ENCODE data around the gene SEPTIN1. TPM values are rescaled to one million over a fixed set of nuclear protein-coding genes. Genes with fewer than 3 reads are reported as not detected.
A peak's percentile ranks its signal among the peaks of the same experiment; 100 is the strongest.

Gene SEPTIN1
- total and polyA plus RNA-seq, 5 experiments from 2014 or later, result 178 to 249 (median 222) TPM

DNA sequence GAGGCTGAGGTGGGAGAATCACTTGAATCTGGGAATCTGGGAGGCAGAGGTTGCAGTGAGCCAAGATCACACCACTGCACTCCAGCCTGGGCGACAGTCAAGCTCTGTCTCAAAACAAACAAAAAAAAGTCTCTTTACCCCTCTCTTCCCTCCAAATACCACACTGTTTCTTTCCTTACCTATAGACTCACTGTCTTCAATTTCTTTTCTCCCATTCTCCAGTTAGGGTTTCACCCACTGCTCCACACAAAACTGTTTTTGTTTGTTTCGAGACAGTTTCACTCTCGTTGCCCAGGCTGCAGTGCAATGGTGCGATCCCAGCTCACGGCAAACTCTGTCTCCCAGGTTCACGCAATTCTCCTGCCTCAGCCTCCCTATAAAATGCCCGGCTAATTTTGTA is 21.2 kb downstream of the SEPTIN1 start:
- peaks cover 10 to 22% (median 16%) of the 10 kb centered on the region in 4 donors for H3K4me1 Mint-ChIP-seq
- H3K36me3 Mint-ChIP-seq, result peaks cover 0 to 58% (median 6%) of the 10 kb centered on the region in 3 donors
- no peak for DNase-seq
- ATAC-seq, result no peak
- H3K4me3 Mint-ChIP-seq, result no peak overlapping the region
- POLR2A ChIA-PET, result no interaction called here
- no peaks in the 10 kb centered on the region for H3K27me3 Mint-ChIP-seq
- peak overlapping the region in 4 of 10 donors; percentile 3 to 75 (median 58) for H3K27ac Mint-ChIP-seq
- H3K9me3 Mint-ChIP-seq, result no peaks in the 10 kb centered on the region

DNA sequence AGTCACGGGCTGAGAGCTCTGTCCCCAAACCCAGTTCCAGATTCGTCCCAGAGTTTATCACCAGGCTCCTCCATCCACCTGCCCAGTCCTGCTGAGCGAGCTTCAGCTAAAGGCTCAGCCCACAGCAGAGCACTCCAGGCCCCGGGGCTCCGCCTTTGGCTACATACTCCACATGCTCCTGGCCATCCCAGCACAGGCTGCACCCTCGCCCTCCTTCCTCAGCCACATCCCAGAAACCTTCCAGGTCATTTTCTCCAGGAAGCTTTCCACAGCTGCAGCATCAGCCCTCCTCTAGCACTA is 22.5 kb downstream of the SEPTIN1 start:
- Mint-ChIP-seq H3K4me1 (peaks cover 11 to 25% (median 19%) of the 10 kb centered on the region in 4 donors), H3K9me3 (no peaks in the 10 kb centered on the region), H3K27ac (peak overlapping the region in 3 of 10 donors; percentile 37 to 81 (median 67)), H3K27me3 (no peaks in the 10 kb centered on the region), H3K36me3 (peaks cover 0 to 46% (median 6%) of the 10 kb centered on the region in 3 donors), H3K4me3 (no peak overlapping the region)
- POLR2A ChIA-PET, result interaction anchor here (1.4 kb wide), 1 partner anchor 18 kb away, joined by 5 read pairs; no protein-coding TSS in a partner anchor
- ATAC-seq, result no peak
- no peak for DNase-seq

DNA sequence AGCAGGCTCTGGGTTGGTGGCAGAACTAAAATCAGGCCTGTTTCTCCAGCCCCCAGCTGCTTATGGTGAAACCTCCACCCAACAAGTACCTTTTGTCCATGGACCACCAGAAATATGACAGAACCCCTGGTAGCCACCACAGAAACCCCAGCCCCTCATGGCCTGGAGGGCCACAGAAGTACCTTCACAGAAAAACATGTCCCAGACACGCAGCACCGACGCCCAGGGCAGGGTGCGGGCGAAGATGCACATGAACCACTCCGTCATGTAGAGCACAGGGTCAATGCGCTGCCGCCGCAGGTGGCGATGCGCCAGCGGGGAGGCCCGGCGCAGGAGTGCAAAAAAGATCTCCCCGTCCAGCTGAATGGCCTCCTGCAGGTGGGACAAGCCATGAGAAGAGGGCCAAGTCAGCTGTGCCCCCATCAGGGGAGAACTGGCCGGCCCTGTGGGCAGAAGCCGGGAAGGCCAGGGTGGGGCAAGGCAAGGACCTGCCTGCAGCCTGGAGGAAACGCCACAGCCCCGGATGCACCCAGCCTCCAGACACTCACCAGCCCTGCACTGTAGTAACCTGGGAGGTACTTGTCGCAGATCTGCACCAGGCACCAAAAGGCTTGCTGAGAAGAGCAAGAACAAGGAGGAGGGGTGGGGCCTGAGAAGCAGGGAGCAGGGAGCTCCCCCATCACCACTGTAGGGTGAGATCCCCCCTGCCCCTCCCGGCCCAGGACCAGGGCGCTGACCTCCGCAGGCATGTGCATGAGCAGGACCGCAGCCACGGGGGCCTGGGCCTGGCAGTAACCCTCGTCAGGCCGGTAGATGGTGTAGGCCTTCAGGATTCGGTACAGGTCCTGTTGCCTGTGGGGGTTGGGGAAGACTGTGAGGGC is 23.1 kb downstream of the SEPTIN1 start:
- no peak overlapping the region for H3K27ac Mint-ChIP-seq
- DNase-seq (no peak), ATAC-seq (no peak)
- peaks cover 14 to 28% (median 23%) of the 10 kb centered on the region in 4 donors for H3K4me1 Mint-ChIP-seq
- H3K9me3 Mint-ChIP-seq, result no peaks in the 10 kb centered on the region
- H3K4me3 Mint-ChIP-seq, result no peak overlapping the region
- H3K36me3 Mint-ChIP-seq, result peaks cover 0 to 42% (median 6%) of the 10 kb centered on the region in 3 donors
- POLR2A ChIA-PET, result interaction anchor here (0.6 to 1.4 kb wide), 2 partner anchors 19 kb away, joined by 3 to 5 read pairs; no protein-coding TSS in a partner anchor
- no peaks in the 10 kb centered on the region for H3K27me3 Mint-ChIP-seq

DNA sequence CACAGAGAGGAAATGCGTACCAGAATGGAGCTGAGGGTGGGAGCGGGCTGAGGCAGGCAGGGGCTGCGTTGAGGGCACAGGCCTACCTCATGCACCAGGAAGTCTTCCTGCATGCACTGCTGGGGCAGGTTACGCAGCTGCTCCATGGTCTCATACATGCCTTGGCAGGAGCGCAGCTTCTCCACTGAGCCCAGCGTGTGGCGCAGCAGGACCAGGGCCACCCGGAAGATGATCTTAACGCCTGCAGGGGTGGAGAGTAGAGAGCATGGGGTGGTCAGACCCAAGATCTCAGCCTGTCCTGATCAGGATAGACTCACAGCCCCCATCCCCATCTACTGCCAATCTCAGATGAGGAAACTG is 23.8 kb downstream of the SEPTIN1 start:
- Mint-ChIP-seq H3K27ac (peak overlapping the region in 1 of 10 donors; percentile 3), H3K4me1 (peaks cover 21 to 30% (median 28%) of the 10 kb centered on the region in 4 donors), H3K4me3 (no peak overlapping the region), H3K9me3 (no peaks in the 10 kb centered on the region), H3K27me3 (no peaks in the 10 kb centered on the region), H3K36me3 (peaks cover 0 to 40% (median 6%) of the 10 kb centered on the region in 3 donors)
- POLR2A ChIA-PET, result interaction anchor here (0.5 to 0.6 kb wide), 2 partner anchors 19 to 250 kb away, joined by 3 to 4 read pairs; no protein-coding TSS in a partner anchor
- ATAC-seq (no peak), DNase-seq (peak in 1 of 10 donors; percentile 24)

DNA sequence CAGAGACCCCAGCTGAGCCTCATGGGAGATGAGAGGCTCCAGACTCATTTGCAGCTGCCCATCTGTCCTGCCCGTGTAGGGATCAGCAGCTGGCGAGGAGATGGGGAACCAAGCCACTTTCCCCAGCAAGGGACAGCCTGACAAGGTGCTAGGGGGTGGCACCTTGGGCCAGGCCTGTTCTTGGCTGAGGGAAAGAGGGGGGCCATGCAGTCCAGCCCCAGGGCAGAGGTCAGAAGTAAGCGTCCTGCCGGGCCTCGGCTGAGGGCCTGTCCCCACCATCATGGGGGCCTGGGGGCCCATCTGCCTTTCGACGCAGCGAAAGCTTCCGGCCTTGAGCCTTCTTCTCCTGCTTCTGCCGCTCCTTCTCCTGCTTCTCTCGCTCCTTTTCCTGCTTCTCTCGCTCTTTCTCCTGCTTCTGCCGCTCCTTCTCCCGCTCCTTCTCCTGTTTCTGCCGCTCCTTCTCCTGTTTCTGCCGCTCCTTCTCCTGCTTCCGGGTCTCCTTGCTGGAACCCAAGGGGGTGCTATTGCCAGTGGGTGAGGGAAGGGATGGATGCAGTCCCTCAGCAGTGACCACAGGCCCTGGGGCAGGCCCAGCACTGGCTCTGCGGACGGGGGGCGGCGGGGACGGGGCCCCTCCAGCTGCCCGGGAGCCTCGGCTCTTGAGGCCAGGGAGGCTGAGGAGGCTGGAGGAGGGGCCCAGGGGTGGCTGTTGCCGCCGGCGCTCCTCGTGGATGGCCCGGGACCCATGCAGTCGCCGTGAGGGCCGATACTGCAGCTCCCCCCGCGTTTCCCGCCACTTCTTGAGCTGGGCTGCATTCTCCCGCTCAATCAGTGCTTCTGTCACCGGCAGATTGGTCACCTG is 24.4 kb downstream of the SEPTIN1 start:
- no peak overlapping the region for H3K4me3 Mint-ChIP-seq
- peak overlapping the region in 2 of 10 donors; percentile 29 to 71 for H3K27ac Mint-ChIP-seq

DNA sequence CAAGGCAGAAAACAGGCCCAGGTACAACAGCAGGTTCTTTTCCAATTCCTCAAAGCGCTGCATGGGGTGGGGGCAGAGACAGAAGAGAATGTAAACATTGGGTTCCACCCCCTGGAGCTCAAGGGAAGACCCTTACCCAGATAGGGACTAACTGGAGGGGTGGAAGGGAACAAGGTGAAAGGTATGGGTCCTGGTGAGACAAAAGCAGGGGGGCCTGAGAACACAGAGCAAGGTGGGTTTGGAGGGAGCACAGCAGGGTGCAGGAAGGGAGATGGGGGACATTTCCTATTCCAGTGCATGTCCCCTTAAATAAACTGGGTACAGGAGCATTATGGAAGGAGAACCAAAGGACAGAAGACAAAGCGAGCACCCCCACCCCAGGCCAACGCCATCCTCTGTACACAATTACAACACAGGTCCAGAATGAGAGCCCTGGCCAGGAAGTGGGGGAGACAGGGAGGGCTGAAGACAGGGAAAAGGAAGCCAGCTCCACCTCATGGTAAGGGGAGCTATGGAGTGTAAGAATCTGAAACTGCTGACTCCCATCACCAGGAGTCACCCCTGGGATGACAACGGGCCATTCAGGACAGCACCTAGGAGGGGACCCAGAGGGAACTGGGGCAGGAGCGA is 25.2 kb downstream of the SEPTIN1 start:
- peaks cover 0 to 42% (median 3%) of the 10 kb centered on the region in 3 donors for H3K36me3 Mint-ChIP-seq
- peak overlapping the region in 2 of 10 donors; percentile 15 to 41 for H3K4me3 Mint-ChIP-seq

More for the DNA sequence above, 24.4 kb downstream of the SEPTIN1 start:
- Mint-ChIP-seq H3K27me3 (no peaks in the 10 kb centered on the region), H3K9me3 (no peaks in the 10 kb centered on the region), H3K4me1 (peaks cover 25 to 35% (median 28%) of the 10 kb centered on the region in 4 donors), H3K36me3 (peaks cover 0 to 40% (median 3%) of the 10 kb centered on the region in 3 donors)
- ATAC-seq, result no peak
- DNase-seq, result no peak
- POLR2A ChIA-PET, result interaction anchor here (0.5 kb wide), 1 partner anchor 250 kb away, joined by 4 read pairs; no protein-coding TSS in a partner anchor

DNA sequence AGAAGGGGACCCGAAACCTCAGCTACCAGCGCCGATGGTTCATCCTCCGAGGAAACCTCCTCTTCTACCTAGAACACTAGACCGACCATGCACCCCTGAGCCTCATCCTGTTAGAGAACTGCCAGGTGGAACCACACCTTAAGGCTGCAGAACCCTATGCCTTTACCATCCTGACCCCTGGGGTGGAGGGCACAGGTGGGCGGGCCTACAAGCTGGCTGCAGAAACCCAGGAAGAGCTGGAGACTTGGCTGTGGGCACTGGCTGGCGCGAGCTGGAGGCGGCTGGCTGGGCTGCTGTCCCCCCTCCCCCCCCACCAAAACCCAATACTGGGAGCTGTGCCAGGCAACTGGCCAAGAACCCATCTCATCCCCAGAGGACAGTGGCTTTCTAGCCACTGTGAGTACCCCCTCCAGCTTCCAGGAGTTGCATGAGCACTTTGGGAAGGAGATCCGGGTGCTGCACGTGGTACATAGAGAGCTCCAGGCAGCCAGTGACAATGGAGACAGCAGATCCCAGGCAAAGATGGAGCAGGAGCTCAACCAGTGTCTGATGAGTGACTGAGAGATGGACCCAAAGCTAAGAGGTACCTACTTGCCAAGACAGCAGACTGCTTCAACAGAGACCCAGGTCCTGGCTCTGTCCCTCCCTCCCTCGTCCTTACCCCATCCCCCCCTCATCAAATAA is 25.8 kb downstream of the SEPTIN1 start:
- Mint-ChIP-seq H3K27me3 (no peaks in the 10 kb centered on the region), H3K4me1 (peaks cover 24 to 45% (median 32%) of the 10 kb centered on the region in 4 donors), H3K27ac (peak overlapping the region in 9 of 10 donors; percentile 35 to 99 (median 98)), H3K4me3 (peak overlapping the region; percentile 79 to 99 (median 95)), H3K9me3 (no peaks in the 10 kb centered on the region), H3K36me3 (peaks cover 0 to 45% (median 3%) of the 10 kb centered on the region in 3 donors)
- DNase-seq, result no peak
- ATAC-seq, result peak in 1 of 2 donors; percentile 15
- POLR2A ChIA-PET, result interaction anchor here (0.6 to 4.7 kb wide), 5 partner anchors 13 to 278 kb away, joined by 3 to 48 read pairs (median 17); partner anchors contain the start of genes SEPTIN1, TBC1D10B and ZNF771

More for the DNA sequence above, 25.2 kb downstream of the SEPTIN1 start:
- ATAC-seq, result no peak
- H3K9me3 Mint-ChIP-seq, result no peaks in the 10 kb centered on the region
- peak overlapping the region in 9 of 10 donors; percentile 29 to 98 (median 89) for H3K27ac Mint-ChIP-seq
- POLR2A ChIA-PET, result interaction anchor here (0.6 to 4.7 kb wide), 3 partner anchors 12 to 278 kb away, joined by 3 to 48 read pairs (median 17); partner anchors contain the start of genes SEPTIN1 and TBC1D10B
- no peaks in the 10 kb centered on the region for H3K27me3 Mint-ChIP-seq
- H3K4me1 Mint-ChIP-seq, result peaks cover 22 to 39% (median 30%) of the 10 kb centered on the region in 4 donors
- DNase-seq, result no peak

DNA sequence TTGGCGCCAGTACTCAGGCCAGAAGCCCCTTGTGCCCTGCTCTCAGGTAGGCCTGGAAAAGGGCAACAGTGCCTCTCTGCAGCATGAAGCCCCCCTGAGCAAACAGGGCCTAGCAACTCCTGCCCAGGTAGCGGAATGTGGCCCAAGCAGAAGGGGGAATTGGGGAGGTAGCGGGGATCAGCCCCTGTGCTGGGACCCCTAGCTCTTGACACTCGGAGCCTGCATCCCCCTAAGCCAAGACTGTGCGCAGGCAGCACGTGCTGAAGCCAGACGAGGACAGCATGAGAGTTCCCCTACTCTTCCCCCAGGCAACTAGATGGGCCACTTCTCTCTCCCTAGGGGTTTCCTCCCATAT is 26.4 kb downstream of the SEPTIN1 start:
- POLR2A ChIA-PET, result interaction anchor here (1.1 to 4.7 kb wide), 6 partner anchors 9 to 173 kb away, joined by 3 to 48 read pairs (median 14); partner anchors contain the start of genes CORO1A, SEPTIN1, TBC1D10B and ZNF771
- H3K4me1 Mint-ChIP-seq, result peaks cover 24 to 47% (median 34%) of the 10 kb centered on the region in 4 donors

DNA sequence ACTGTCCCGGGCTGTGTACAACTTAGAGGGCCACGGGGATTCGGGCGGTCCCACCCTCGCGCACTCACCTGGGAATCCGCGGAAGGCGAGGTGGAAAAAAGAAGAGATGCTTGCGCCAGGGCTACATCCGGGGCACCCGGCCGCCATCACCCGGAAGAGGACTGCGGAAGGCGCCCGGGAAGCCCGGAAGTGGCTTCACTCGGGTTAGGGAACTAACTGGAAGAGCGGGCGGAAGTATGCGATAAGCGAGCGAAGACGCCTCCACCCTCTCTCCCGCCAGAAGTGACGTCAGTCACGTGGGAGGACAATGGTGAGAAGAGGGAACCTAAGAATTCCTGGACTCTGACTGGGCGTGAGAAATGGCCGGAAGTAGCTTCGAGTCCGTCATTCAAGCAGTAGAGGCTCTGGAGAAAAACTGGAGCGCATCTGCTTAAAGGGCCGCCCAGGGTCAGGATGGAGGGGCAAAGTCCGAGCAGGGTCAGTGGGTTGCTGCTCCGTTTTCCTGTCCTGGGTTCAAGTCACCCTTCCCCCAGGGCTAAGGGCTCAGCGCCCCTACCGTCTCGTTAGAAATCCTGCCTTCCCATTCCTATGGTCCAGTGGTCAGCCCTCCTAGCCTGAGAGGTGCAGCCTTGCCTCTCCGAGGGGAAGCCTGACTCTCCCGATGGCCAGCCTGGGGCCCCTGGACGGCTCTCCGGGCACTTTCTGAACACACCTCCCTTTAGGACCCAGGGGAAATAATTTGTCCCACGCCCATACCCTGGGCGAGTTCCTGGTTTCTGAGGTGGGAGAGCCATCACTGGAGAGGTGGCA is 27.0 kb downstream of the SEPTIN1 start, which contains the start of gene CD2BP2:
CD2BP2 (minus strand) TSS at position 165 of the 810 bp plus-strand sequence. CDS start 627 bp downstream, outside the sequence.
- peak within 1 kb of the TSS; percentile 95 to 99 (median 98) for H3K27ac Mint-ChIP-seq
- DNase-seq (peak; percentile 79 to 93 (median 84)), ATAC-seq (peak; percentile 92 to 94)
- peak within 1 kb of the TSS; percentile 89 to 99 (median 95) for H3K4me3 Mint-ChIP-seq
- H3K27me3 Mint-ChIP-seq, result no peaks in the 10 kb centered on the region
- H3K4me1 Mint-ChIP-seq, result peaks cover 22 to 47% (median 37%) of the 10 kb centered on the region in 4 donors
- POLR2A ChIA-PET, result interaction anchor here (0.6 to 4.7 kb wide), 15 partner anchors 9 to 909 kb away, joined by 3 to 48 read pairs (median 4); partner anchors contain the start of genes CORO1A, SEPTIN1, TBC1D10B and ZNF48
- peaks cover 0 to 52% (median 0%) of the 10 kb centered on the region in 3 donors for H3K36me3 Mint-ChIP-seq
- H3K9me3 Mint-ChIP-seq, result no peaks in the 10 kb centered on the region

More for the DNA sequence above, 26.4 kb downstream of the SEPTIN1 start:
- Mint-ChIP-seq H3K4me3 (peak overlapping the region; percentile 89 to 99 (median 95)), H3K9me3 (no peaks in the 10 kb centered on the region), H3K27ac (peak overlapping the region; percentile 35 to 99 (median 98)), H3K27me3 (no peaks in the 10 kb centered on the region), H3K36me3 (peaks cover 0 to 51% (median 1%) of the 10 kb centered on the region in 3 donors)
- DNase-seq (no peak), ATAC-seq (no peak)

DNA sequence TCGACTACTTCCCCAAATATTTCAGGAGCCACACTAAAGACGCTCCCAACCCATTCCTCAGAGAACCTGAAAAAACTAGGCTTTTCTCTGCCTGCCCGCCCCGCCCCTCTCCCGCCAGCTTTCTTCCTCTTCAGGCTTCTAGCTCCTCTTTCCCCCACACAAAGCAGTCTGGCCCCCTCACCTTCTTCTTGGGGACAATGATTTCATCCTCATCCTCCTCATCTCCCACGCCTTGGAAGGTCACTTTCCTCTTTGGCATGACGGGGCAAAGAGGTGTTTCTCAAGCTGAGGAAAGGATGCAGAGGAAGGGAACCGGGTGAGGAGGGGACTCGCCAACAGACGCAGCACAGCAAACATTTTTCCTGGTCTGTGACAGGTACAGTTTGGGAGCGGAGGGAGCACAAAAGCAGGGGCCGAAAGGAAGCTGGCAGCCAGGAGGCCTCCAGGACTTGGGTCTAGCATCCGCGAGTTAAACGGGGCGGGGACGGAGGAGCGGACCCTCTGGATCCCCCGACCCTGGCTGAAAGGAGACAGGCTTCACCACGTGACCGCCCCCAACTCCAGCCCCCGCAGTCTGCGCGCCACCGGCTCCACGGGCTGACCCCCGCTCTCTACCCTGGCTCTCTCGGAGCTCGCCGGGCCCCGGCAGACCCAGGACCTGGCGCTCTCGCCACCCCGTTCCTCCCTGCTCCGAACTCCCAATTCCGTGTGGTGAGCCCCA is 27.8 kb downstream of the SEPTIN1 start:
- Mint-ChIP-seq H3K4me1 (peaks cover 20 to 47% (median 42%) of the 10 kb centered on the region in 4 donors), H3K27ac (peak overlapping the region; percentile 95 to 99 (median 98))
- POLR2A ChIA-PET, result interaction anchor here (0.6 to 4.7 kb wide), 16 partner anchors 10 to 909 kb away, joined by 3 to 48 read pairs (median 4); partner anchors contain the start of genes CORO1A, SEPTIN1, TBC1D10B and ZNF48

More for the DNA sequence above, 27.8 kb downstream of the SEPTIN1 start:
- Mint-ChIP-seq H3K4me3 (peak overlapping the region; percentile 89 to 99 (median 95)), H3K9me3 (no peaks in the 10 kb centered on the region), H3K27me3 (no peaks in the 10 kb centered on the region), H3K36me3 (peaks cover 0 to 56% (median 0%) of the 10 kb centered on the region in 3 donors)
- DNase-seq, result no peak
- ATAC-seq, result peak; percentile 46 to 56
